CD14-positive monocyte (primary cell): ENCODE measurements around the gene NAGPA. TPM values are rescaled to one million over a fixed set of nuclear protein-coding genes. Genes with fewer than 3 reads are reported as not detected.
A peak's percentile ranks its signal among the peaks of the same experiment; 100 is the strongest.

Source experiments
- DNase-seq, 3 donors: peaks; one replicate each; pipeline ENCODE4 v3.0.0-alpha.2; 2011 to 2022
- H2AFZ ChIP-seq: 2 replicates; pipeline ENCODE4 v1.6.0; 2012; ENCODE audit warnings: mild to moderate bottlenecking, low read depth, low read length, inconsistent platforms; ENCODE audit not compliant: insufficient read depth, poor library complexity, severe bottlenecking
- H3K27ac ChIP-seq, 2 donors: 1 replicate in 1 of 2; 2 replicates in 1 of 2; pipeline ENCODE4 v1.5.1; 2012 to 2013; ENCODE audit warnings: low read length in 2 of 2, control low read depth in 1 of 2, inconsistent platforms in 1 of 2, low read depth in 1 of 2, mild to moderate bottlenecking in 1 of 2
- H3K27me3 ChIP-seq, 2 donors: one replicate each; pipeline versions ENCODE4 v1.6.0 to v1.6.1; 2011 to 2013; ENCODE audit warnings: low read length in 2 of 2; ENCODE audit not compliant: control insufficient read depth in 2 of 2, insufficient read depth in 2 of 2
- H3K36me3 ChIP-seq, 2 donors: replicated peaks in 1 of 2; 1 replicate in 1 of 2; 2 replicates in 1 of 2; pipeline versions ENCODE4 v1.5.1 to v1.6.1; 2012 to 2013; ENCODE audit warnings: low read length in 2 of 2, control low read depth in 1 of 2, inconsistent platforms in 1 of 2, mild to moderate bottlenecking in 1 of 2; ENCODE audit not compliant: insufficient read depth in 2 of 2, control insufficient read depth in 1 of 2
- H3K4me1 ChIP-seq, 2 donors: 1 replicate in 1 of 2; 2 replicates in 1 of 2; pipeline versions ENCODE4 v1.5.1 to v1.6.1; 2012 to 2013; ENCODE audit warnings: low read length in 2 of 2, control low read depth in 1 of 2, inconsistent platforms in 1 of 2, mild to moderate bottlenecking in 1 of 2, moderate library complexity in 1 of 2; ENCODE audit not compliant: insufficient read depth in 2 of 2, control insufficient read depth in 1 of 2
- H3K4me2 ChIP-seq: replicated peaks from 2 replicates; pipeline ENCODE3; 2012; ENCODE audit warnings: low read length, moderate library complexity, mild to moderate bottlenecking; ENCODE audit not compliant: poor library complexity, severe bottlenecking; ENCODE audit errors: extremely low read depth
- H3K4me3 ChIP-seq, 3 experiments: fragments of 200-600 bp in 1 of 3; sonication (generic) in 1 of 3; replicated peaks in 1 of 3; 1 replicate in 2 of 3; 2 replicates in 1 of 3; pipeline ENCODE4 v1.5.1; 2011 to 2013; ENCODE audit warnings: low read length in 3 of 3, mild to moderate bottlenecking in 3 of 3, control low read depth in 2 of 3, low read depth in 2 of 3, inconsistent platforms in 1 of 3, moderate library complexity in 1 of 3
- H3K79me2 ChIP-seq: 2 replicates; pipeline ENCODE4 v1.6.0; 2012; ENCODE audit warnings: mild to moderate bottlenecking, control low read depth, inconsistent platforms, low read length, moderate library complexity; ENCODE audit not compliant: insufficient read depth
- H3K9ac ChIP-seq: 2 replicates; pipeline ENCODE4 v1.6.0; 2017; ENCODE audit warnings: low read length, mild to moderate bottlenecking; ENCODE audit not compliant: insufficient read depth, poor library complexity, severe bottlenecking
- H3K9me3 ChIP-seq, 2 donors: replicated peaks in 1 of 2; 1 replicate in 1 of 2; 2 replicates in 1 of 2; pipeline versions ENCODE4 v1.5.1 to v1.6.1; 2012 to 2013; ENCODE audit warnings: low read length in 2 of 2, control low read depth in 1 of 2; ENCODE audit not compliant: control insufficient read depth in 1 of 2, insufficient read depth in 1 of 2
- H4K20me1 ChIP-seq: 2 replicates; pipeline ENCODE4 v1.6.0; 2012; ENCODE audit warnings: mild to moderate bottlenecking, low read length, control low read depth, moderate library complexity; ENCODE audit not compliant: insufficient read depth
- H3K27ac Mint-ChIP-seq, 7 donors: one replicate each; pipeline ENCODE4 v1.8.0; 2020; ENCODE audit warnings: mild to moderate bottlenecking in 7 of 7, mixed read lengths in 7 of 7, moderate library complexity in 6 of 7, inconsistent platforms in 2 of 7
- H3K27me3 Mint-ChIP-seq, 3 donors: one replicate each; pipeline ENCODE4 v1.8.0; 2021 to 2022; ENCODE audit warnings: low read depth in 3 of 3, mild to moderate bottlenecking in 3 of 3, mixed read lengths in 3 of 3, moderate library complexity in 3 of 3, inconsistent platforms in 1 of 3
- H3K36me3 Mint-ChIP-seq, 2 donors: one replicate each; pipeline ENCODE4 v1.8.0; 2020; ENCODE audit warnings: mixed read lengths in 2 of 2, inconsistent platforms in 1 of 2, mild to moderate bottlenecking in 1 of 2
- H3K4me1 Mint-ChIP-seq: one replicate; pipeline ENCODE4 v1.8.0; 2020; ENCODE audit warnings: mild to moderate bottlenecking, mixed read lengths
- H3K4me3 Mint-ChIP-seq, 2 donors: one replicate each; pipeline ENCODE4 v1.8.0; 2020; ENCODE audit warnings: mild to moderate bottlenecking in 2 of 2, mixed read lengths in 2 of 2, moderate library complexity in 1 of 2
- H3K9me3 Mint-ChIP-seq, 7 donors: one replicate each; pipeline ENCODE4 v1.8.0; 2020 to 2022; ENCODE audit warnings: mixed read lengths in 7 of 7, mild to moderate bottlenecking in 6 of 7, moderate library complexity in 6 of 7, inconsistent platforms in 2 of 7
- WGBS: methylation state at CpG from one replicate; pipeline ENCODE4 v1.1.5; 2013; ENCODE audit warnings: missing lambda C conversion rate; ENCODE audit not compliant: insufficient coverage; 5-methylcytosine and 5-hydroxymethylcytosine counted together
- intact Hi-C, 2 donors: fragments of 100-400 bp; cut with micrococcal nuclease; formaldehyde crosslinking; loops; one replicate each; pipeline versions ENCODE4 v1.15.0 to v1.15.1; 2023
- polyA plus RNA-seq, 3 donors: library from polyadenylated mRNA; depleted of rRNA in 1 of 3; unstranded in 2 of 3; stranded (reverse) in 1 of 3; fragments of 300-500 nt in 2 of 3; fragments of >200 nt in 1 of 3; fragmentation: Illumina TruSeq in 2 of 3; gene quantifications; 1 replicate in 2 of 3; 2 replicates in 1 of 3; pipeline ENCODE4 v1.2.3, GENCODE V29; 2012 to 2021
- TF ChIP-seq, protein P1 (sequence below): fragments of 200-600 bp; IDR thresholded peaks from one replicate; pipeline ENCODE4 v1.8.0; 2022; ENCODE audit warnings: antibody characterized with exemption, mild to moderate bottlenecking

The NAGPA gene
- polyA plus RNA-seq, 3 donors = 44.1 to 51.5 (median 44.9) TPM

DNA sequence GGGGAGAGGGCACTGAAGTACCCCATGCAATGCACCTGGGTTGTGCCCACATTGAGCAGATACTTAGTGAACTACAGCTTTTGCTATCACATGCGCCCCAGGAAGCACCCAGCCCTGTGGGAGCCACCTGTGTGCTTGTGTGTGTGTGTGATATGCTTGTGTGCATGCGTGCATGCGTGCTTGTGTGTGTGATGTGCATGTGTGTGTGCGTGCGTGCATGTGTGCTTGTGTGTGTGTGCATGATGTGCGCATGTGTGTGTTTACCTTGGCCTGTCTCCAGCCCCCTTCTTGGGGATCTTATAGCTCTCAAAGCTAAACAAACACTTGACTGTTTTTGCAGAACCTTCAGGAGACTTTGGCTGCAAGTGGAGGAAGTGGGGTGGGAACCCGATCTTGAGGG, 31.2 kb upstream of the NAGPA start:
- no peak for DNase-seq
- Histone ChIP-seq H4K20me1 (no peaks in the 10 kb centered on the region), H2AFZ (no peak overlapping the region), H3K36me3 (no peaks in the 10 kb centered on the region), H3K4me1 (no peaks in the 10 kb centered on the region), H3K4me2 (no peak overlapping the region), H3K9ac (no peak overlapping the region), H3K79me2 (no peaks in the 10 kb centered on the region), H3K27ac (no peak overlapping the region), H3K27me3 (no peaks in the 10 kb centered on the region), H3K9me3 (no peaks in the 10 kb centered on the region), H3K4me3 (no peak overlapping the region)
- Mint-ChIP-seq H3K4me3 (no peak overlapping the region), H3K36me3 (no peaks in the 10 kb centered on the region), H3K9me3 (no peaks in the 10 kb centered on the region), H3K4me1 (peaks cover 3% of the 10 kb centered on the region), H3K27me3 (peaks cover 2 to 10% (median 8%) of the 10 kb centered on the region in 3 donors), H3K27ac (no peak overlapping the region)
- intact Hi-C loops = no loop called here
- TF ChIP-seq, protein P1, sequence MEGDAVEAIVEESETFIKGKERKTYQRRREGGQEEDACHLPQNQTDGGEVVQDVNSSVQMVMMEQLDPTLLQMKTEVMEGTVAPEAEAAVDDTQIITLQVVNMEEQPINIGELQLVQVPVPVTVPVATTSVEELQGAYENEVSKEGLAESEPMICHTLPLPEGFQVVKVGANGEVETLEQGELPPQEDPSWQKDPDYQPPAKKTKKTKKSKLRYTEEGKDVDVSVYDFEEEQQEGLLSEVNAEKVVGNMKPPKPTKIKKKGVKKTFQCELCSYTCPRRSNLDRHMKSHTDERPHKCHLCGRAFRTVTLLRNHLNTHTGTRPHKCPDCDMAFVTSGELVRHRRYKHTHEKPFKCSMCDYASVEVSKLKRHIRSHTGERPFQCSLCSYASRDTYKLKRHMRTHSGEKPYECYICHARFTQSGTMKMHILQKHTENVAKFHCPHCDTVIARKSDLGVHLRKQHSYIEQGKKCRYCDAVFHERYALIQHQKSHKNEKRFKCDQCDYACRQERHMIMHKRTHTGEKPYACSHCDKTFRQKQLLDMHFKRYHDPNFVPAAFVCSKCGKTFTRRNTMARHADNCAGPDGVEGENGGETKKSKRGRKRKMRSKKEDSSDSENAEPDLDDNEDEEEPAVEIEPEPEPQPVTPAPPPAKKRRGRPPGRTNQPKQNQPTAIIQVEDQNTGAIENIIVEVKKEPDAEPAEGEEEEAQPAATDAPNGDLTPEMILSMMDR = no peak
- WGBS = 93% methylated on average over 6 of the region's 7 CpGs

DNA sequence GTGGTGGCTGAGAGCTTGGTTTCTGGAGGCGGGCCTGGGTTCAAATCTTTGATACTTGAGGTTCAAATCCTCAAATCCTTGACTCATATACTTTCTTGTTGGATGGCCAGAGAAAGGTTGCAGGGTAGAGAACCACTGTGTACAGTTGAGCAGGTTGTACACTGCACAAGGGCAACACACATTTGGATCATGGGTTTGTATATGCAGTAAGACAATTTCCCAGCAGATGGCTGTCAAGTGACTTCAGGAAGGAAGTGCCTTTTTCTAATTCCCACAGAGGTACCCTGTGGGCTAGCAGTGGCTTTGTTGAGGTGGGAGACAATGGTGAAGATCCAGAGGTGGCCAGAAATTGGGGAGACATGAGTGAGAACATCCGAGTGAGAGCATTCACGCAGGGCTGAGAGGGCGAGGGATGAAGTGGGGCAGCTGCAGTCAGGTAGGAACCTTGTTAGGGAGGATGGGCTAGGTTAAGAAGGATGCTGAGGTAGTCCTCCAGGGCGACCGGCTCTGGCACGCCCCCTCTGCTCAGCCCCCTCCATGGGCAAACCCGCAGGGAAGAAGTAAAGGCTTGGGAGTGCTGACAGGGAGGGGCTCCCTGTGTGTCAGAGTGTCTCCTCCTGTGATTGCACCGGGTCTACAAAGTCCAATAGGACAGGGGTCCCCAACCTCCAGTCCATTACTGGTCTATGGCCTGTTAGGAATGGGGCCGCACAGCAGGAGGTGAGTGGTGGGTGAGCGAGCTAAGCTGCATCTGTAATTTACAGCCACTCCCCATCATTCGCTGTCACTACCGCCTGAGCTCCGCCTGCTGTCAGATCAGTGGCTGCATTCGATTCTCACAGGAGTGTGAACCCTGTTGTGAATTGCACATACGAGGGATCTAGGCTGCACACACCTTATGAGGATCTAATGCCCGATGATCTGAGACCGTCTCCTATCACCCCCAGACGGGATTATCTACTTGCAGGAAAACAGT, 29.3 kb upstream of the NAGPA start:
- TF ChIP-seq, protein P1 = no peak
- Histone ChIP-seq H3K27me3 (no peaks in the 10 kb centered on the region), H3K4me1 (peaks cover 7 to 8% of the 10 kb centered on the region in 2 donors), H3K79me2 (no peaks in the 10 kb centered on the region), H3K27ac (no peak overlapping the region), H4K20me1 (no peaks in the 10 kb centered on the region), H3K36me3 (no peaks in the 10 kb centered on the region), H3K9ac (no peak overlapping the region), H3K4me3 (no peak overlapping the region), H3K9me3 (no peaks in the 10 kb centered on the region), H2AFZ (no peak overlapping the region), H3K4me2 (no peak overlapping the region)
- no peak for DNase-seq
- Mint-ChIP-seq H3K27ac (no peak overlapping the region), H3K9me3 (no peaks in the 10 kb centered on the region), H3K27me3 (peaks cover 2 to 8% (median 7%) of the 10 kb centered on the region in 3 donors), H3K4me3 (peak overlapping the region in 1 of 2 donors; percentile 40), H3K36me3 (no peaks in the 10 kb centered on the region), H3K4me1 (peaks cover 10% of the 10 kb centered on the region)
- intact Hi-C loops = no loop called here
- WGBS = 82% methylated on average over 9 of the region's 19 CpGs
